ENCODE data around the gene SZT2. TPM values are rescaled to one million over a fixed set of nuclear protein-coding genes. Genes with fewer than 3 reads are reported as not detected.

SZT2 gene
- total RNA-seq, 1 experiment from 2014 or later: 65.3 TPM

GRCh38 chr1:43445606-43446387 lies 56.1 kb downstream of the SZT2 start:
- TF ChIP-seq CTCF (IDR thresholded peaks at IDR 0.05; ENCODE audit: unreplicated experiment): no peak
- no peak overlapping the region for H3K27ac Mint-ChIP-seq (ENCODE audit: low read depth, unreplicated experiment)

GRCh38 chr1:43446388-43446740 lies 56.7 kb downstream of the SZT2 start:
- DNase-seq (ENCODE audit: unreplicated experiment): no peak
- H3K27ac Mint-ChIP-seq (ENCODE audit: low read depth, unreplicated experiment): no peak overlapping the region
- intact Hi-C loops (cut with micrococcal nuclease): no loop called here
- H3K27me3 Mint-ChIP-seq (ENCODE audit: insufficient read depth, unreplicated experiment): no peaks in the 10 kb centered on the region
- H3K9me3 Mint-ChIP-seq (ENCODE audit: unreplicated experiment): no peaks in the 10 kb centered on the region
- H3K4me3 Mint-ChIP-seq (ENCODE audit: unreplicated experiment): no peak overlapping the region
- peaks cover 50% of the 10 kb centered on the region for H3K36me3 Mint-ChIP-seq (ENCODE audit: insufficient read depth, unreplicated experiment)
- BruUV-seq (replicated peaks): no TSS peak
- ChIA-PET POLR2A (interaction anchor here (0.6 to 0.7 kb wide), 3 partner anchors 19 to 260 kb away, joined by 3 read pairs; no protein-coding TSS in a partner anchor), CTCF (no interaction called here)
- H3K4me1 Mint-ChIP-seq (ENCODE audit: insufficient read depth, unreplicated experiment): no peaks in the 10 kb centered on the region
- TF ChIP-seq CTCF (IDR thresholded peaks at IDR 0.05; ENCODE audit: unreplicated experiment): no peak

More at GRCh38 chr1:43445606-43446387, 56.1 kb downstream of the SZT2 start:
- ChIA-PET POLR2A (interaction anchor here (0.6 kb wide), 2 partner anchors 19 to 261 kb away, joined by 3 read pairs; no protein-coding TSS in a partner anchor), CTCF (interaction anchor here (0.6 kb wide), 2 partner anchors 165 to 227 kb away, joined by 3 to 4 read pairs; no protein-coding TSS in a partner anchor)
- DNase-seq (ENCODE audit: unreplicated experiment): no peak
- no peaks in the 10 kb centered on the region for H3K4me1 Mint-ChIP-seq (ENCODE audit: insufficient read depth, unreplicated experiment)
- H3K36me3 Mint-ChIP-seq (ENCODE audit: insufficient read depth, unreplicated experiment): peaks cover 55% of the 10 kb centered on the region
- no peaks in the 10 kb centered on the region for H3K27me3 Mint-ChIP-seq (ENCODE audit: insufficient read depth, unreplicated experiment)
- BruUV-seq (replicated peaks): no TSS peak
- H3K4me3 Mint-ChIP-seq (ENCODE audit: unreplicated experiment): no peak overlapping the region
- no peaks in the 10 kb centered on the region for H3K9me3 Mint-ChIP-seq (ENCODE audit: unreplicated experiment)
- intact Hi-C loops (cut with micrococcal nuclease): no loop called here

GRCh38 chr1:43446881-43447835 lies 57.5 kb downstream of the SZT2 start:
- Mint-ChIP-seq H3K27me3 (ENCODE audit: insufficient read depth, unreplicated experiment) (no peaks in the 10 kb centered on the region), H3K4me1 (ENCODE audit: insufficient read depth, unreplicated experiment) (no peaks in the 10 kb centered on the region), H3K9me3 (ENCODE audit: unreplicated experiment) (no peaks in the 10 kb centered on the region), H3K36me3 (ENCODE audit: insufficient read depth, unreplicated experiment) (peaks cover 50% of the 10 kb centered on the region), H3K4me3 (ENCODE audit: unreplicated experiment) (no peak overlapping the region), H3K27ac (ENCODE audit: low read depth, unreplicated experiment) (no peak overlapping the region)
- no TSS peak for BruUV-seq (replicated peaks)
- intact Hi-C loops (cut with micrococcal nuclease): no loop called here
- DNase-seq (ENCODE audit: unreplicated experiment): no peak
- TF ChIP-seq CTCF (IDR thresholded peaks at IDR 0.05; ENCODE audit: unreplicated experiment): no peak
- POLR2A ChIA-PET: interaction anchor here (0.7 kb wide), 2 partner anchors 21 to 215 kb away, joined by 3 read pairs; no protein-coding TSS in a partner anchor
- CTCF ChIA-PET: interaction anchor here (0.8 to 2.0 kb wide), 2 partner anchors 9 to 11 kb away, joined by 3 to 7 read pairs; no protein-coding TSS in a partner anchor

Data from MCF 10A (cell line).